Liver (tissue), 9 donors: ENCODE measurements around the gene CFAP53. TPM values are rescaled to one million over a fixed set of nuclear protein-coding genes. Genes with fewer than 3 reads are reported as not detected.

Source experiments
- DNase-seq: peaks from one replicate; pipeline ENCODE4 v3.0.0-alpha.2; 2017; ENCODE audit warnings: low spot score
- H3K27ac ChIP-seq, 2 donors: one replicate each; pipeline ENCODE4 v1.7.0; 2013; ENCODE audit warnings: inconsistent platforms in 2 of 2, low read length in 2 of 2, control low read depth in 1 of 2, low read depth in 1 of 2, mild to moderate bottlenecking in 1 of 2
- H3K27me3 ChIP-seq, 4 donors: one replicate each; pipeline versions ENCODE4 v1.6.1 to v1.7.0; 2013; ENCODE audit warnings: low read length in 3 of 4, inconsistent platforms in 1 of 4, mild to moderate bottlenecking in 1 of 4, moderate library complexity in 1 of 4; ENCODE audit not compliant: control insufficient read depth in 4 of 4, insufficient read depth in 4 of 4
- H3K36me3 ChIP-seq, 4 donors: one replicate each; pipeline versions ENCODE4 v1.6.1 to v1.7.0; 2013; ENCODE audit warnings: low read length in 3 of 4, mild to moderate bottlenecking in 3 of 4, low read depth in 1 of 4, moderate library complexity in 1 of 4; ENCODE audit not compliant: control insufficient read depth in 4 of 4, insufficient read depth in 3 of 4
- H3K4me1 ChIP-seq, 4 donors: one replicate each; pipeline versions ENCODE4 v1.6.1 to v1.7.0; 2013; ENCODE audit warnings: low read length in 3 of 4, mild to moderate bottlenecking in 3 of 4, moderate library complexity in 1 of 4; ENCODE audit not compliant: control insufficient read depth in 4 of 4, insufficient read depth in 4 of 4
- H3K4me3 ChIP-seq, 3 donors: one replicate each; pipeline versions ENCODE4 v1.6.1 to v1.7.0; 2013; ENCODE audit warnings: low read length in 3 of 3, control low read depth in 1 of 3, low read depth in 1 of 3, mild to moderate bottlenecking in 1 of 3
- H3K9ac ChIP-seq, 2 donors: one replicate each; pipeline ENCODE4 v1.7.0; 2013; ENCODE audit warnings: low read length in 2 of 2, mild to moderate bottlenecking in 2 of 2, moderate library complexity in 2 of 2, control low read depth in 1 of 2, low read depth in 1 of 2
- H3K9me3 ChIP-seq, 4 donors: one replicate each; pipeline versions ENCODE4 v1.6.1 to v1.7.0; 2013; ENCODE audit warnings: low read length in 3 of 4; ENCODE audit not compliant: control insufficient read depth in 4 of 4
- EGR1 ChIP-seq, 2 donors: IDR thresholded peaks; 2 replicates each; pipeline ENCODE4 v1.6.1; 2016 to 2018; ENCODE audit warnings: antibody characterized with exemption in 2 of 2, low read depth in 2 of 2
- FOXA1 ChIP-seq: IDR thresholded peaks from 2 replicates; pipeline ENCODE4 v1.6.1; 2016; ENCODE audit warnings: antibody characterized with exemption
- FOXA2 ChIP-seq: IDR thresholded peaks from 2 replicates; pipeline ENCODE4 v1.6.1; 2016; ENCODE audit warnings: antibody characterized with exemption
- GABPA ChIP-seq, 2 donors: IDR thresholded peaks in 1 of 2; conservative IDR thresholded peaks in 1 of 2; 2 replicates each; pipeline ENCODE4 v1.6.1; 2016; ENCODE audit warnings: antibody characterized with exemption in 2 of 2, mild to moderate bottlenecking in 1 of 2, moderate library complexity in 1 of 2
- HNF4A ChIP-seq, 2 donors: conservative IDR thresholded peaks; 2 replicates each; pipeline ENCODE4 v1.6.1; 2016; ENCODE audit warnings: antibody characterized with exemption in 2 of 2, mild to moderate bottlenecking in 2 of 2
- HNF4G ChIP-seq: IDR thresholded peaks from 2 replicates; pipeline ENCODE4 v1.6.1; 2016; ENCODE audit warnings: antibody characterized with exemption
- JUND ChIP-seq, 2 donors: IDR thresholded peaks; 2 replicates each; pipeline ENCODE4 v1.6.1; 2016; ENCODE audit warnings: antibody characterized with exemption in 2 of 2
- MAX ChIP-seq: IDR thresholded peaks from 2 replicates; pipeline ENCODE4 v1.6.1; 2016; ENCODE audit warnings: antibody characterized with exemption
- NR2F2 ChIP-seq: IDR thresholded peaks from 2 replicates; pipeline ENCODE4 v1.6.1; 2016; ENCODE audit warnings: antibody characterized with exemption
- RAD21 ChIP-seq, 2 donors: IDR thresholded peaks; 2 replicates each; pipeline ENCODE4 v1.6.1; 2016; ENCODE audit warnings: antibody characterized with exemption in 2 of 2, mild to moderate bottlenecking in 2 of 2
- REST ChIP-seq: IDR thresholded peaks from 2 replicates; pipeline ENCODE4 v1.6.1; 2016; ENCODE audit warnings: antibody characterized with exemption, mild to moderate bottlenecking
- RXRA ChIP-seq, 2 donors: IDR thresholded peaks; 2 replicates each; pipeline ENCODE4 v1.6.1; 2017 to 2018; ENCODE audit warnings: antibody characterized with exemption in 2 of 2, mild to moderate bottlenecking in 1 of 2
- SP1 ChIP-seq: IDR thresholded peaks from 2 replicates; pipeline ENCODE4 v1.6.1; 2018; ENCODE audit warnings: antibody characterized with exemption, mild to moderate bottlenecking
- TAF1 ChIP-seq: conservative IDR thresholded peaks from 2 replicates; pipeline ENCODE4 v1.6.1; 2016; ENCODE audit warnings: antibody characterized with exemption, mild to moderate bottlenecking
- YY1 ChIP-seq: IDR thresholded peaks from 2 replicates; pipeline ENCODE4 v1.6.1; 2016; ENCODE audit warnings: antibody characterized with exemption, mild to moderate bottlenecking
- WGBS: extraction: QIAGEN DNeasy Blood & Tissue Kit; methylation state at CpG from one replicate; pipeline ENCODE4 v1.1.7; 2013; 5-methylcytosine and 5-hydroxymethylcytosine counted together
- polyA plus RNA-seq, 2 donors: library from polyadenylated mRNA; stranded (reverse) in 1 of 2; unstranded in 1 of 2; fragments of 200-250 nt in 1 of 2; fragments of >200 nt in 1 of 2; fragmentation: Nextera tagmentation in 1 of 2; extraction: Ambion mirVana in 1 of 2; gene quantifications; one replicate each; pipeline versions ENCODE4 v1.2.1 to v1.2.3, GENCODE V29; 2013 to 2015
- total RNA-seq, 2 donors: library from RNA; depleted of rRNA; stranded (reverse); fragments of >200 nt; gene quantifications; one replicate each; pipeline ENCODE4 v1.2.3, GENCODE V29; 2014
- TF ChIP-seq, protein P1 (sequence below): IDR thresholded peaks from 2 replicates; pipeline ENCODE4 v1.6.1; 2016; ENCODE audit warnings: antibody characterized with exemption
- TF ChIP-seq, protein P2 (sequence below): IDR thresholded peaks from 2 replicates; pipeline ENCODE4 v1.6.1; 2016; ENCODE audit warnings: antibody characterized with exemption
- TF ChIP-seq, protein P3 (sequence below): fragments of 150-350 bp; IDR thresholded peaks from 2 replicates; pipeline ENCODE4 v1.5.1; 2017; ENCODE audit warnings: improper control_type of control experiment, low read depth, low read length; ENCODE audit not compliant: missing input control
- donor health status: healthy.
- donor health status: healthy.
- donor health status: healthy.
- donor health status: healthy.
- donor health status: healthy.

Gene CFAP53
- total and polyA plus RNA-seq, 4 donors, result 0.05 to 0.14 (median 0.09) TPM

- Histone ChIP-seq H3K4me1 (peaks cover 0 to 10% (median 6%) of the 10 kb centered on the region in 4 donors), H3K36me3 (no peaks in the 10 kb centered on the region), H3K27ac (no peak overlapping the region), H3K9me3 (no peaks in the 10 kb centered on the region), H3K4me3 (no peak overlapping the region), H3K9ac (no peak overlapping the region), H3K27me3 (no peaks in the 10 kb centered on the region)
- WGBS, result 83% methylated on average over 7 of the region's 7 CpGs
- no peak for TF ChIP-seq SP1
- TF ChIP-seq MAX, result no peak
- no peak for TF ChIP-seq RAD21 (IDR thresholded peaks at IDR 0.05)
- TF ChIP-seq YY1, result no peak
- TF ChIP-seq HNF4G, result no peak
- no peak for TF ChIP-seq FOXA2
- TF ChIP-seq NR2F2, result no peak
- no peak for TF ChIP-seq TAF1
- no peak for DNase-seq
Observed at GRCh38 chr18:50299626-50300388, 33.5 kb upstream of the CFAP53 start.

- WGBS, result 34% methylated on average over 49 of the region's 49 CpGs
- DNase-seq, result no peak
- Histone ChIP-seq H3K9ac (no peak overlapping the region), H3K9me3 (no peaks in the 10 kb centered on the region), H3K27me3 (no peaks in the 10 kb centered on the region), H3K4me1 (peaks cover 0 to 10% (median 6%) of the 10 kb centered on the region in 4 donors), H3K36me3 (no peaks in the 10 kb centered on the region), H3K27ac (no peak overlapping the region), H3K4me3 (peak overlapping the region in 1 of 3 donors; percentile 32)
- TF ChIP-seq FOXA2 (no peak), HNF4A (conservative IDR thresholded peaks at IDR 0.05) (no peak), FOXA1 (no peak), JUND (IDR thresholded peaks at IDR 0.05) (no peak), GABPA (IDR thresholded peaks at IDR 0.05 in 1 of 2, conservative IDR thresholded peaks at IDR 0.05 in 1 of 2) (no peak), YY1 (no peak), EGR1 (IDR thresholded peaks at IDR 0.05; ENCODE audit: low read depth in 2 of 2) (no peak), TAF1 (no peak), NR2F2 (no peak), HNF4G (no peak), MAX (no peak), RAD21 (IDR thresholded peaks at IDR 0.05) (no peak), REST (no peak), RXRA (IDR thresholded peaks at IDR 0.05) (no peak), SP1 (no peak)
- TF ChIP-seq, protein P1, sequence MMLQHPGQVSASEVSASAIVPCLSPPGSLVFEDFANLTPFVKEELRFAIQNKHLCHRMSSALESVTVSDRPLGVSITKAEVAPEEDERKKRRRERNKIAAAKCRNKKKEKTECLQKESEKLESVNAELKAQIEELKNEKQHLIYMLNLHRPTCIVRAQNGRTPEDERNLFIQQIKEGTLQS, result no peak
- TF ChIP-seq, protein P2, sequence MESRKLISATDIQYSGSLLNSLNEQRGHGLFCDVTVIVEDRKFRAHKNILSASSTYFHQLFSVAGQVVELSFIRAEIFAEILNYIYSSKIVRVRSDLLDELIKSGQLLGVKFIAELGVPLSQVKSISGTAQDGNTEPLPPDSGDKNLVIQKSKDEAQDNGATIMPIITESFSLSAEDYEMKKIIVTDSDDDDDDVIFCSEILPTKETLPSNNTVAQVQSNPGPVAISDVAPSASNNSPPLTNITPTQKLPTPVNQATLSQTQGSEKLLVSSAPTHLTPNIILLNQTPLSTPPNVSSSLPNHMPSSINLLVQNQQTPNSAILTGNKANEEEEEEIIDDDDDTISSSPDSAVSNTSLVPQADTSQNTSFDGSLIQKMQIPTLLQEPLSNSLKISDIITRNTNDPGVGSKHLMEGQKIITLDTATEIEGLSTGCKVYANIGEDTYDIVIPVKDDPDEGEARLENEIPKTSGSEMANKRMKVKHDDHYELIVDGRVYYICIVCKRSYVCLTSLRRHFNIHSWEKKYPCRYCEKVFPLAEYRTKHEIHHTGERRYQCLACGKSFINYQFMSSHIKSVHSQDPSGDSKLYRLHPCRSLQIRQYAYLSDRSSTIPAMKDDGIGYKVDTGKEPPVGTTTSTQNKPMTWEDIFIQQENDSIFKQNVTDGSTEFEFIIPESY, result no peak
- TF ChIP-seq, protein P3, sequence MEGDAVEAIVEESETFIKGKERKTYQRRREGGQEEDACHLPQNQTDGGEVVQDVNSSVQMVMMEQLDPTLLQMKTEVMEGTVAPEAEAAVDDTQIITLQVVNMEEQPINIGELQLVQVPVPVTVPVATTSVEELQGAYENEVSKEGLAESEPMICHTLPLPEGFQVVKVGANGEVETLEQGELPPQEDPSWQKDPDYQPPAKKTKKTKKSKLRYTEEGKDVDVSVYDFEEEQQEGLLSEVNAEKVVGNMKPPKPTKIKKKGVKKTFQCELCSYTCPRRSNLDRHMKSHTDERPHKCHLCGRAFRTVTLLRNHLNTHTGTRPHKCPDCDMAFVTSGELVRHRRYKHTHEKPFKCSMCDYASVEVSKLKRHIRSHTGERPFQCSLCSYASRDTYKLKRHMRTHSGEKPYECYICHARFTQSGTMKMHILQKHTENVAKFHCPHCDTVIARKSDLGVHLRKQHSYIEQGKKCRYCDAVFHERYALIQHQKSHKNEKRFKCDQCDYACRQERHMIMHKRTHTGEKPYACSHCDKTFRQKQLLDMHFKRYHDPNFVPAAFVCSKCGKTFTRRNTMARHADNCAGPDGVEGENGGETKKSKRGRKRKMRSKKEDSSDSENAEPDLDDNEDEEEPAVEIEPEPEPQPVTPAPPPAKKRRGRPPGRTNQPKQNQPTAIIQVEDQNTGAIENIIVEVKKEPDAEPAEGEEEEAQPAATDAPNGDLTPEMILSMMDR, result no peak
Observed at GRCh38 chr18:50298443-50299284, 32.4 kb upstream of the CFAP53 start.
